ENCODE measurements around the gene CEP20.

DNA sequence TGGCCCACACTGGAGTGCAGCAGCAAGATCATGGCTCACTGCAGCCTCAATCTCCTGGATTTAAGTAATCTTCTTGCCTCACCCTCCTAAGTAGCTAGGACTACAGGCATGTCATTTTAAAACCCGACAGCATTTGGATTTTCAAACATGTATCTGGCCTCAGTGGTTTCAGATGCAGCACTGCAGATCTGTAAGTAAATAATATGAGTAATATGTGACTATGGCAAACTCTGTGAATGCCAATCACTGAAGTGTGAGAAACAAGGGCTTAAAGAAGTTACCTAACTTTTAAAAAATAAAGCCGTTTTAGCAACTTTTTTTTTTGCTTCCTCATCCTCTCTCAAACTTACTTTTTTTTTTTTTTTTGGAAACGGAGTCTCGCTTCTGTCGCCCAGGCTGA is 11.9 kb downstream of the CEP20 start:
- TF ChIP-seq EP300 (IDR thresholded peaks at IDR 0.05), result no peak
- no peak for TF ChIP-seq CTCF (IDR thresholded peaks at IDR 0.05)
- TF ChIP-seq POLR2A (IDR thresholded peaks at IDR 0.05), result no peak
- no peak for TF ChIP-seq POLR2AphosphoS5 (IDR thresholded peaks at IDR 0.05)

Measured in gastroesophageal sphincter (tissue), 3 donors.